Body of pancreas (tissue), 4 donors: ENCODE measurements around the gene DNASE1L2.
"Not testable (repeated sequence)": the region's sequence is repeated elsewhere in the genome, so short reads cannot be mapped to it uniquely, and the experiment has no call there.

Experiments
- POLR2A ChIP-seq, 3 donors: fragments of 450-650 bp; IDR thresholded peaks; one replicate each; pipeline ENCODE4 v1.6.1; 2016; ENCODE audit warnings: antibody characterized with exemption in 3 of 3, mild to moderate bottlenecking in 2 of 3
- TF ChIP-seq, protein P1 (sequence below), 7 experiments: fragments of 450-650 bp in 4 of 7; fragments of 200-600 bp in 3 of 7; sonication (generic) in 3 of 7; IDR thresholded peaks; one replicate each; pipeline ENCODE4 v1.5.1; 2016 to 2019; ENCODE audit warnings: antibody characterized with exemption in 7 of 7

DNA sequence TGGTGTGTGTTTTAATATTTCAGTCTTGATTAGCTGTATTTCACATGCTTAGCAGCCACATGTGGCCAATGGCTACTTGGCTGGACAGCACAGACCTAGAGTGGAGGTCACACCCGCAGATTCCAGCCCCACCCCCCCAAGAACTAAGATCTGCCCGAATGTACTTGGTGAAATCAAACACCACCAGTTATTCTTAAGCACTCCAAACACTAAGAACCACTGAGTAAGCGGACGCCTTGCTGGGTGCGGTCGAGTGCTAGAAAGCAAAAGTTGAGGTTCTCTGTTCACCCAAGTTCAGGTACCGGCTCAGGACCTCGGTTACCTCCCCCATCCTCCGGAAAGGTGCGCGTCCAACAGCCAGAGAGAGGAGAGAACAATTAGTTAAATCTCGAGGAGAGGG lies 30.6 kb downstream of the DNASE1L2 start:
- TF ChIP-seq, protein P1, sequence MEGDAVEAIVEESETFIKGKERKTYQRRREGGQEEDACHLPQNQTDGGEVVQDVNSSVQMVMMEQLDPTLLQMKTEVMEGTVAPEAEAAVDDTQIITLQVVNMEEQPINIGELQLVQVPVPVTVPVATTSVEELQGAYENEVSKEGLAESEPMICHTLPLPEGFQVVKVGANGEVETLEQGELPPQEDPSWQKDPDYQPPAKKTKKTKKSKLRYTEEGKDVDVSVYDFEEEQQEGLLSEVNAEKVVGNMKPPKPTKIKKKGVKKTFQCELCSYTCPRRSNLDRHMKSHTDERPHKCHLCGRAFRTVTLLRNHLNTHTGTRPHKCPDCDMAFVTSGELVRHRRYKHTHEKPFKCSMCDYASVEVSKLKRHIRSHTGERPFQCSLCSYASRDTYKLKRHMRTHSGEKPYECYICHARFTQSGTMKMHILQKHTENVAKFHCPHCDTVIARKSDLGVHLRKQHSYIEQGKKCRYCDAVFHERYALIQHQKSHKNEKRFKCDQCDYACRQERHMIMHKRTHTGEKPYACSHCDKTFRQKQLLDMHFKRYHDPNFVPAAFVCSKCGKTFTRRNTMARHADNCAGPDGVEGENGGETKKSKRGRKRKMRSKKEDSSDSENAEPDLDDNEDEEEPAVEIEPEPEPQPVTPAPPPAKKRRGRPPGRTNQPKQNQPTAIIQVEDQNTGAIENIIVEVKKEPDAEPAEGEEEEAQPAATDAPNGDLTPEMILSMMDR (IDR thresholded peaks at IDR 0.05), result not testable (repeated sequence)
- not testable (repeated sequence) for TF ChIP-seq POLR2A (IDR thresholded peaks at IDR 0.05)
